ENCODE results near the gene IFI16. TPM values are rescaled to one million over a fixed set of nuclear protein-coding genes. Genes with fewer than 3 reads are reported as not detected.

IFI16 gene
- total RNA-seq, 1 donor from 2014 or later = 34.0 TPM

GRCh38 chr1:158976219-158976618, 33.5 kb upstream of the IFI16 start:
- Histone ChIP-seq H3K36me3 (ENCODE audit: control insufficient read depth, insufficient read depth, low read length) (no peaks in the 10 kb centered on the region), H3K4me3 (ENCODE audit: low read depth, low read length) (no peak overlapping the region), H3K27me3 (ENCODE audit: control insufficient read depth, insufficient read depth, low read length) (no peaks in the 10 kb centered on the region)
- FAIRE-seq (no peak), DNase-seq (ENCODE audit: low read depth) (no peak)
- TF ChIP-seq, protein P1, sequence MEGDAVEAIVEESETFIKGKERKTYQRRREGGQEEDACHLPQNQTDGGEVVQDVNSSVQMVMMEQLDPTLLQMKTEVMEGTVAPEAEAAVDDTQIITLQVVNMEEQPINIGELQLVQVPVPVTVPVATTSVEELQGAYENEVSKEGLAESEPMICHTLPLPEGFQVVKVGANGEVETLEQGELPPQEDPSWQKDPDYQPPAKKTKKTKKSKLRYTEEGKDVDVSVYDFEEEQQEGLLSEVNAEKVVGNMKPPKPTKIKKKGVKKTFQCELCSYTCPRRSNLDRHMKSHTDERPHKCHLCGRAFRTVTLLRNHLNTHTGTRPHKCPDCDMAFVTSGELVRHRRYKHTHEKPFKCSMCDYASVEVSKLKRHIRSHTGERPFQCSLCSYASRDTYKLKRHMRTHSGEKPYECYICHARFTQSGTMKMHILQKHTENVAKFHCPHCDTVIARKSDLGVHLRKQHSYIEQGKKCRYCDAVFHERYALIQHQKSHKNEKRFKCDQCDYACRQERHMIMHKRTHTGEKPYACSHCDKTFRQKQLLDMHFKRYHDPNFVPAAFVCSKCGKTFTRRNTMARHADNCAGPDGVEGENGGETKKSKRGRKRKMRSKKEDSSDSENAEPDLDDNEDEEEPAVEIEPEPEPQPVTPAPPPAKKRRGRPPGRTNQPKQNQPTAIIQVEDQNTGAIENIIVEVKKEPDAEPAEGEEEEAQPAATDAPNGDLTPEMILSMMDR (IDR thresholded peaks at IDR 0.05; ENCODE audit: insufficient read depth, low read length, severe bottlenecking) = no peak

DNA sequence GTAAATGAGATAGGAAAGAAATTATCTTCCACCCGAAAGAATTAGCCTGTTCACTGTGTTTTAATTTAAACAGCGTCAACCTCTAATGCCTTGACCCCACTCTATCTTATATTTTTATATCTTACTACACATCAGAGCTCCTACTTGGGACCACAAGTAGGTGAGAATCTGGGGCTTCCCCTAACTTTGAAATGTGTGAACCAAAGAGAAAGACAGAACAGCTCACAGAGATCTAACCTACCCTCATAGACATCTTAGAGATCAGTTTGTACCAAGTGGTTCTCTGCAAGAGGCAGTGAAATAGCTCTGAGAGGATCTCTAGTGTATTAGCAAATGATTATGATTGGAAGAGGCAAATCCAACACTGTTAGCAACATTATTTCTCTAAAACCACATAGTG, 31.0 kb upstream of the IFI16 start:
- Histone ChIP-seq H3K27me3 (ENCODE audit: control insufficient read depth, insufficient read depth, low read length) (no peaks in the 10 kb centered on the region), H3K36me3 (ENCODE audit: control insufficient read depth, insufficient read depth, low read length) (no peaks in the 10 kb centered on the region), H3K4me3 (ENCODE audit: low read depth, low read length) (no peak overlapping the region)
- no peak for FAIRE-seq
- TF ChIP-seq, protein P1 (IDR thresholded peaks at IDR 0.05; ENCODE audit: insufficient read depth, low read length, severe bottlenecking) = no peak
- no peak for DNase-seq (ENCODE audit: low read depth)

DNA sequence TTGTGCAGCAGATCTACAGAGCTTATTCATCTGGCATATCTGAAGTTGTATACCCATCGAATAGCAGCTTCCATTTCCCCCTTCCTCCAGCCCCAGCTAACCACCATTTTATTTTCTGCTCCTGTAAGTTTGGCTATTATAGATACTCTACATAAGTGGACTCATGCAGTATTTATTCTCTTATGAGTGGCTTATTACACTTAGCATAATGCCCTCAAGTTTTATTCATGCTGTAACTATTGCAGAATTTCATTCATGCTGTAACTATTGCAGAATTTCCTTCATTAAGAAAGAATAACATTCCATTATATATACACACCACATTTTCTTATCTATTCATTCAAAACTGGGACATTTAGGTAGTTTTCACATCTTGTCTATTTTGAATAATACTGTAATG, 30.5 kb upstream of the IFI16 start:
- no peaks in the 10 kb centered on the region for H3K36me3 ChIP-seq (ENCODE audit: control insufficient read depth, insufficient read depth, low read length)
- no peak for FAIRE-seq
- TF ChIP-seq, protein P1 (IDR thresholded peaks at IDR 0.05; ENCODE audit: insufficient read depth, low read length, severe bottlenecking) = no peak
- H3K27me3 ChIP-seq (ENCODE audit: control insufficient read depth, insufficient read depth, low read length) = no peaks in the 10 kb centered on the region
- H3K4me3 ChIP-seq (ENCODE audit: low read depth, low read length) = no peak overlapping the region
- DNase-seq (ENCODE audit: low read depth) = no peak

DNA sequence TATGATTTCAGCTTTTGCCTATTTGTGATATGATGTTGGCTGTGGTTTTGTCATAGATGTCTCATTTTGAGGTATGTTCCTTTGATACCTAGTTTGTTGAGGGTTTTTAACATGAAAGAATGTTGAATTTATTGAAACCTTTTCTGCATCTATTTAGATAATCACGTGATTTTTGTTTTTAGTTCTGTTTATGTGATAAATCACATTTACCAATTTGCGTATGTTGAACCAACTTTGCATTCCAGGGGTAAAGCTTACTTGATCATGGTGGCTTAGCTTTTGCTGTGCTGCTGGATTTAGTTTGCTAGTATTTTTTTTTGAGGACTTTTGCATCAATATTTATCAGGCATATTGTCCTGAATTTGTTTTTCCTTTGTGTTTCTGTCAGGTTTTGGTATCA, 26.5 kb upstream of the IFI16 start:
- no peaks in the 10 kb centered on the region for H3K36me3 ChIP-seq (ENCODE audit: control insufficient read depth, insufficient read depth, low read length)
- no peak for FAIRE-seq

GRCh38 chr1:158984386-158984785, 25.3 kb upstream of the IFI16 start:
- H3K27me3 ChIP-seq (ENCODE audit: control insufficient read depth, insufficient read depth, low read length) = no peaks in the 10 kb centered on the region
- FAIRE-seq (no peak), DNase-seq (ENCODE audit: low read depth) (no peak)
- no peaks in the 10 kb centered on the region for H3K36me3 ChIP-seq (ENCODE audit: control insufficient read depth, insufficient read depth, low read length)
- no peak overlapping the region for H3K4me3 ChIP-seq (ENCODE audit: low read depth, low read length)
- TF ChIP-seq, protein P1 (IDR thresholded peaks at IDR 0.05; ENCODE audit: insufficient read depth, low read length, severe bottlenecking) = no peak

More for the DNA sequence above, 26.5 kb upstream of the IFI16 start:
- TF ChIP-seq, protein P1 (IDR thresholded peaks at IDR 0.05; ENCODE audit: insufficient read depth, low read length, severe bottlenecking) = no peak
- no peak for DNase-seq (ENCODE audit: low read depth)
- Histone ChIP-seq H3K27me3 (ENCODE audit: control insufficient read depth, insufficient read depth, low read length) (no peaks in the 10 kb centered on the region), H3K4me3 (ENCODE audit: low read depth, low read length) (no peak overlapping the region)

- FAIRE-seq (no peak), DNase-seq (ENCODE audit: low read depth) (no peak)
- Histone ChIP-seq H3K27me3 (ENCODE audit: control insufficient read depth, insufficient read depth, low read length) (no peaks in the 10 kb centered on the region), H3K36me3 (ENCODE audit: control insufficient read depth, insufficient read depth, low read length) (no peaks in the 10 kb centered on the region), H3K4me3 (ENCODE audit: low read depth, low read length) (no peak overlapping the region)
- TF ChIP-seq, protein P1 (IDR thresholded peaks at IDR 0.05; ENCODE audit: insufficient read depth, low read length, severe bottlenecking) = no peak
Observed at GRCh38 chr1:158989424-158989823, 20.3 kb upstream of the IFI16 start.

Measured in bronchial epithelial cell (primary cell).